Right lobe of liver (tissue), 6 donors: ENCODE results near the gene IGIP. TPM values are rescaled to one million over a fixed set of nuclear protein-coding genes. Genes with fewer than 3 reads are reported as not detected.

Experiments used
- ATAC-seq, 4 donors: fragments of 200-7000 bp; cut with Tn5 transposase; one replicate each; pipeline ENCODE4 v1.9.1; 2020; ENCODE audit warnings: mild to moderate bottlenecking in 4 of 4, moderate library complexity in 4 of 4
- DNase-seq, 3 donors: peaks; one replicate each; pipeline ENCODE4 v3.0.0-alpha.2; 2020
- H3K27ac ChIP-seq, 3 donors: fragments of 200-600 bp; one replicate each; pipeline ENCODE4 v1.8.0; 2022
- H3K27me3 ChIP-seq, 2 donors: fragments of 200-600 bp; one replicate each; pipeline ENCODE4 v1.8.0; 2022
- H3K36me3 ChIP-seq, 4 donors: fragments of 200-600 bp; sonication (generic) in 1 of 4; one replicate each; pipeline versions ENCODE4 v1.5.1 to v1.8.0; 2017 to 2022; ENCODE audit warnings: control low read depth in 1 of 4
- H3K4me1 ChIP-seq, 4 donors: fragments of 200-600 bp; sonication (generic) in 1 of 4; one replicate each; pipeline versions ENCODE4 v1.5.1 to v1.8.0; 2017 to 2022; ENCODE audit warnings: control low read depth in 1 of 4
- H3K4me3 ChIP-seq, 3 donors: fragments of 200-600 bp; one replicate each; pipeline ENCODE4 v1.8.0; 2022
- H3K9me3 ChIP-seq, 4 donors: fragments of 200-600 bp; sonication (generic) in 1 of 4; one replicate each; pipeline versions ENCODE4 v1.5.1 to v1.8.0; 2017 to 2022; ENCODE audit warnings: control low read depth in 1 of 4
- POLR2A ChIP-seq: fragments of 450-650 bp; IDR thresholded peaks from one replicate; pipeline ENCODE4 v1.6.1; 2017; ENCODE audit warnings: antibody characterized with exemption, mild to moderate bottlenecking
- WGBS: methylation state at CpG from one replicate; pipeline ENCODE4 v1.1.6; 2018; ENCODE audit warnings: low coverage, low lambda C conversion rate; ENCODE audit not compliant: insufficient coverage; ENCODE audit errors: missing lambda C conversion rate; 5-methylcytosine and 5-hydroxymethylcytosine counted together
- intact Hi-C, 2 donors: fragments of 100-400 bp; cut with DNase I; formaldehyde crosslinking; loops; one replicate each; pipeline versions ENCODE4 v1.11.2 to v1.14.1; 2022
- total RNA-seq, 6 experiments: library from RNA; depleted of rRNA in 2 of 6; stranded (reverse); fragments of >200 nt in 2 of 6; fragmentation: NEBNext Ultra II Directional in 3 of 6; extraction: Animal tissue kit (Norgen Biotek cat#: 25700) in 3 of 6; gene quantifications; one replicate each; pipeline versions ENCODE4 v1.1.0 to v1.2.4, GENCODE V29; 2016 to 2023
- TF ChIP-seq, protein P1 (sequence below), 4 donors: fragments of 200-600 bp in 3 of 4; fragments of 450-650 bp in 1 of 4; IDR thresholded peaks; one replicate each; pipeline versions ENCODE4 v1.5.1 to v1.8.0; 2016 to 2022; ENCODE audit warnings: antibody characterized with exemption in 4 of 4, mild to moderate bottlenecking in 2 of 4
- donor health status: DM: no; HTN: yes; CAD: no.
- donor health status: DM: no; HTN: no; CAD: no.
- donor health status: DM: no; HTN: no; CAD: no.
- donor health status: DM: no; HTN: yes; CAD: no.
- donor health status: DM: no; HTN: yes; CAD: no.

Gene IGIP
- total RNA-seq, 6 experiments from 2014 or later = 4.4 to 7.1 (median 6.5) TPM

DNA sequence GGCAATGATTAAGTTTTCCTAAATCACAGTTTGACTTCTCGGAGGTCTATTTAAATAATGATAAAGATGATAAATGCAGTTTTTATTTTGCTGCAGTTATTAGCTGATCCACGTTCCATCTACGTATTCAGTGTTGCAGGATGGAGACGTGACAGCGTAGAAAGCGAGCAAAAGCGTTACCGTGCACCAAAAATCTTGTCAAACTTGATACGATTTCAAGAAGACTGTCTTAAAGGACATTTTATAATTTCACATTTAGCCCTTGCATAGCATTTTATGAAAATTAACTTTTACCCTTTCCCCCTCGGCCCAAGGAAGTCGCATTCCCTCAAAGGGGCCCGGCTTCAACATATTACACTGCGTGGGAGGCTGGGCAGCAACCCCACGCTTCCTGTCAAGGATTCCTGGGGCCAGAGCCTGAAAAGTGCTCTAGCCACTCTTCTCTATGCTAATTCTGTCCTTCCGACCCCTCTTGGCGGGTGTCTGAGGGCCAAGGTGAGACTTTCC lies 18.9 kb upstream of the IGIP start:
- intact Hi-C loops = no loop called here
- Histone ChIP-seq H3K4me3 (peak overlapping the region; percentile 73 to 81 (median 75)), H3K27me3 (no peaks in the 10 kb centered on the region), H3K36me3 (no peaks in the 10 kb centered on the region), H3K9me3 (no peaks in the 10 kb centered on the region), H3K27ac (peak overlapping the region; percentile 94 to 98 (median 96)), H3K4me1 (peaks cover 0 to 17% (median 6%) of the 10 kb centered on the region in 4 donors)
- TF ChIP-seq POLR2A = no peak
- TF ChIP-seq, protein P1, sequence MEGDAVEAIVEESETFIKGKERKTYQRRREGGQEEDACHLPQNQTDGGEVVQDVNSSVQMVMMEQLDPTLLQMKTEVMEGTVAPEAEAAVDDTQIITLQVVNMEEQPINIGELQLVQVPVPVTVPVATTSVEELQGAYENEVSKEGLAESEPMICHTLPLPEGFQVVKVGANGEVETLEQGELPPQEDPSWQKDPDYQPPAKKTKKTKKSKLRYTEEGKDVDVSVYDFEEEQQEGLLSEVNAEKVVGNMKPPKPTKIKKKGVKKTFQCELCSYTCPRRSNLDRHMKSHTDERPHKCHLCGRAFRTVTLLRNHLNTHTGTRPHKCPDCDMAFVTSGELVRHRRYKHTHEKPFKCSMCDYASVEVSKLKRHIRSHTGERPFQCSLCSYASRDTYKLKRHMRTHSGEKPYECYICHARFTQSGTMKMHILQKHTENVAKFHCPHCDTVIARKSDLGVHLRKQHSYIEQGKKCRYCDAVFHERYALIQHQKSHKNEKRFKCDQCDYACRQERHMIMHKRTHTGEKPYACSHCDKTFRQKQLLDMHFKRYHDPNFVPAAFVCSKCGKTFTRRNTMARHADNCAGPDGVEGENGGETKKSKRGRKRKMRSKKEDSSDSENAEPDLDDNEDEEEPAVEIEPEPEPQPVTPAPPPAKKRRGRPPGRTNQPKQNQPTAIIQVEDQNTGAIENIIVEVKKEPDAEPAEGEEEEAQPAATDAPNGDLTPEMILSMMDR (IDR thresholded peaks at IDR 0.05) = no peak
- ATAC-seq (peak in 1 of 4 donors; percentile 1), DNase-seq (no peak)
- WGBS = 58% methylated on average over 15 of the region's 16 CpGs

DNA sequence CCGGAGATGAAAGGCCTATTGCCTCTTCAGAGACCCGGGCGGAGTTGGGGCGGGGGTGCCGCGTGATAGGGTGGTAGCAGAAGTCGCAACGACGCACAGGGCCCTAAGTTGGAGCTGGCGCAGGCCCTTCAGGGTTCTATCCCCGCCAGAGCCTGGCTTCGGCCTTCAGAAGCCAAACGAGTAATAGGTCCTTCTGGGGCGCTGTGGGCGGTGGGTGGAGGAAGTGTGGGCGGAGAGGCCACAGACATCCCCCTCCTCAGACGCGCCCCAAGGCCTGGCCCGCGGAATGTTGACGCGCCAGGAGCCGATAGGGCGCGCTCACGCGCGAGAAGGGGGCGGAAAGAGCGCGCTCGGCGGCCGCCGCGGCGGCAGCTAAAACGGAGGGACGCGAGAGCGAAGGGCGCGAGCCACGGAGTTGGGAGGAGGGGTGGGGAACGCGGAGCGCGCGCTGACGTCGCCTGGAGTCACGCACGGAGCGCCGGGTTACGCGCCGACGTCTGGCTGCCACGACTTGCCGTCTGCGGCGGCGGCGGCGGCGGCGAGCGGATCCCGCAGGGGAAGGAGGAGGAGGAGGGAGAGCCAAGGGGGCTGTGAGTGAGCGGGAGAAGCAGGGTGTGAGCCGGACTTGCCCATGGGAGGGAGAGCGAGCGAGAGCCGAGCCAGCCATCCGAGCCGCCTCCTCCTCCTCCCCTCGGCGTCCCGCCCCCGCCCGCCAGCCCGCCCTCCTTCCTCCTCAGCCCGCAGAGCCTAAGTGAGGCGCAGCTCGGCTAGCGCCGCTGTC lies 18.2 kb upstream of the IGIP start:
- Histone ChIP-seq H3K9me3 (no peaks in the 10 kb centered on the region), H3K27me3 (no peaks in the 10 kb centered on the region), H3K4me1 (peaks cover 0 to 18% (median 6%) of the 10 kb centered on the region in 4 donors), H3K36me3 (no peaks in the 10 kb centered on the region), H3K27ac (peak overlapping the region; percentile 94 to 98 (median 96)), H3K4me3 (peak overlapping the region; percentile 73 to 81 (median 75))
- ATAC-seq = peak; percentile 93 to 97 (median 94)
- 0% methylated on average over 9 of the region's 88 CpGs for WGBS
- intact Hi-C loops = no loop called here
- TF ChIP-seq, protein P1 (IDR thresholded peaks at IDR 0.05) = peak in 3 of 4 donors; percentile 30 to 42 (median 35)
- TF ChIP-seq POLR2A = peak; percentile 86
- peak; percentile 95 to 96 (median 95) for DNase-seq

DNA sequence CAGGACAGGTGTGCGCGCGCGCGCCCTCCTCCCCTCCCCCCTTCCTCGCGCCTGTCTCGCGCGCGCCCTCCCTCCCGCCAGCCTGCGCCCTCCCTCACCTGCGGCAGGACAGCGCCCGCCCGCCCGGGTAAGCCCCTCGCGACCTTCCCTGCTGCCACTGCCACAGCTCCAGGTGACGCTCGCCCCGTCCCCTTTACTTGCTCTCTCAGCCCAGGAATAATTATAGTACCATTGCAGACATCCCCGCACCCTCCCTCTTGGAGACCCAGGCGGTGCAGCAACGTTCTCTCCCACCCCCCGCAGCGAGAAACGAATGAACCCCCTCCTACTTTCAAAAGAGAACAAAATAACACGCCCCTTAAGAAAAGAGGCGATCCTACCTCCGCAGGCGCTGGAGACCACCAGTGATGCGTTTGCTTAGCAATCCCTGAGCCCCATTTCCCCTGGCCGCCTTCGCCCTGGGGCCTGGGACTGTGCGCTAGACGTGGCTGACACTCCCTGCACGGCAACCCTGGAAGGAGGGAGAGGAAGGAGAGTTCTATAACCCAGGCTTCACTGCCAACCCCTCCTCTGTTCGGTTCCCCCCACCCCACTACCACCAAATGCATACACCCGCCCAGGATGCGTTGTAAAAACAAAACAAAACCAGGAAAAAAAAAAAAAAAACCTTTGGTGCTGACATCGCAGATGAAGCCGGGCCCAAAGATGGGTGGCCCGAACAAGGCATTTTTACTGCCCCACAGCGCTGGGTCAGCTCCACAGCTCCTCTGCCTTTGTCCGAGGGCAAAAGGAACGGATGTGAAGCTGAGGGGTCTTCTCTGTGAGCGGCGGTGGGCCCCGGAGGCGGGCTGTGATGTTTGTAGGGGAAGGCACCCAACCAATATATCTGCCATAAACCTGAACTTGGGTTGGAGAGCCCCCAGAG lies 17.4 kb upstream of the IGIP start:
- DNase-seq (peak in 2 of 3 donors; percentile 35 to 51), ATAC-seq (peak in 3 of 4 donors; percentile 3 to 12 (median 10))
- Histone ChIP-seq H3K9me3 (no peaks in the 10 kb centered on the region), H3K36me3 (no peaks in the 10 kb centered on the region), H3K4me1 (peaks cover 0 to 26% (median 6%) of the 10 kb centered on the region in 4 donors), H3K27me3 (no peaks in the 10 kb centered on the region), H3K4me3 (peak overlapping the region; percentile 73 to 81 (median 75)), H3K27ac (peak overlapping the region; percentile 94 to 98 (median 96))
- intact Hi-C loops = no loop called here
- under 1% methylated on average over 38 of the region's 52 CpGs for WGBS
- no peak for TF ChIP-seq POLR2A
- TF ChIP-seq, protein P1 (IDR thresholded peaks at IDR 0.05) = no peak

DNA sequence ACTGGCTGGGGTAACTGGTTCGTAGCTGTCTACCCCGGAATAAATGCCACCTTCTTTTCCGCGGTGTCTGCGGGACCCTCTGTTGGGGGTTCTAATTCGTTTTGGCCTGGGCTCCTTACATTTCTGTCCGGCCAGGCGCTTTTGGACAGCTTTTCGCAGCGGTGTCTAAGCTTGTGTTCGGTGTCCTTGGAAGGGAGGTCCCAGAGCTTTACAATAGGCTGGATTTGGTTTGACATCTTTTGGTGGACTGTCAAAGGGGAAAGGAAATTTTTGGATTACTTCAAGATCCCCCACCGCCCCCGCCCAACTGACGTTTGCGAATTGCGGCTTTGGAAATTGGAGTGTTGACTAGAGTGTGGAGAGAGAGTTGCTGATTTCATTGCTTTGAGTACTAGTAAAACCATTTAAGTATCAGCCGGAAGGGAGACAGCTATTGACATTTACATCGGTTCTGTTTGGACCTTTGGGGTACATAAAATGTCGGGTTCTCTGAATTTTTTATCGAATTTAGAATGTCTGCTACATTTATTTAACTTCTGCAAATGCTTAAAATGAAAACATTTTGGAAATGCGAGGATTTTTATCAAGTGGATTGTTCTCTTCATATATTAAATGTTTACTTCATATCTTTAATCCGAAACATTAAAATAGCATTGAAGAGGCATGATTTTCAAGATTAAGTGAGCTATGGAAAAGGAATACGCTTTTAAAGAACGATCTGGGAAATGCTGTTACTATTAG lies 16.5 kb upstream of the IGIP start:
- no peaks in the 10 kb centered on the region for H3K27me3 ChIP-seq
- H3K27ac ChIP-seq = peak overlapping the region in 1 of 3 donors; percentile 98
- WGBS = 30% methylated on average over 20 of the region's 24 CpGs
- no peak for ATAC-seq
- TF ChIP-seq POLR2A = no peak
- TF ChIP-seq, protein P1 (IDR thresholded peaks at IDR 0.05) = no peak
- H3K36me3 ChIP-seq = no peaks in the 10 kb centered on the region
- peaks cover 0 to 27% (median 6%) of the 10 kb centered on the region in 4 donors for H3K4me1 ChIP-seq
- intact Hi-C loops = no loop called here
- peak in 1 of 3 donors; percentile 17 for DNase-seq
- no peaks in the 10 kb centered on the region for H3K9me3 ChIP-seq
- peak overlapping the region; percentile 73 to 81 (median 75) for H3K4me3 ChIP-seq
